ENCODE data around the gene GPD1. TPM values are rescaled to one million over a fixed set of nuclear protein-coding genes. Genes with fewer than 3 reads are reported as not detected.

The GPD1 gene
- total RNA-seq, 2 experiments from 2014 or later, result 0.10 to 0.34 TPM

DNA sequence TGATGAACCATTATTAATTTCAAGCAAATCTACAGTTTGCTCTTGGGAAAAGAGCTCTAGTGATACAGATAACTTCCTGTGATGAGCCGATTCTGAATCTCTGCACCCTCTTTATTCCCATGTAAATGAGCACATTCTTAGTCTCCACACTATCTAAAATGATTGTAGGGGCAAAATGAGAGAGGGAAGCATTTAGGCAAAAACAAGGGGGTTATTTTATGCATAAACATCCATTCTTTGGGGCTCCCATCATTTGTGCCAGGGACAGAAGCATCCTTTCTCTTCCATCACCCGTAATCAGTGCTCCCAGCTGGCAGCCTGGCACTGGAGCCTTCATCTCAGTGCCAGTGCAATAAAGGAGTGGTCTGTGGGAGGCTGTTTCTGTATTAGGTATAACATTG, 1.7 kb upstream of the GPD1 start:
- CTCF ChIA-PET, result interaction anchor here (0.8 to 6.1 kb wide), 6 partner anchors 9 to 212 kb away, joined by 3 to 43 read pairs (median 4); partner anchors contain the start of genes COX14 and SMARCD1
- Mint-ChIP-seq H3K27ac (no peak overlapping the region), H3K9me3 (no peaks in the 10 kb centered on the region), H3K36me3 (peaks cover 26% of the 10 kb centered on the region), H3K27me3 (no peaks in the 10 kb centered on the region), H3K4me3 (no peak overlapping the region), H3K4me1 (ENCODE audit: low read depth) (no peaks in the 10 kb centered on the region)
- intact Hi-C loops (cut with micrococcal nuclease), result no loop called here
- no peak for DNase-seq
- POLR2A ChIA-PET, result interaction anchor here (1.4 kb wide), 1 partner anchor 9 kb away, joined by 8 read pairs; the partner anchor contains the start of gene COX14

DNA sequence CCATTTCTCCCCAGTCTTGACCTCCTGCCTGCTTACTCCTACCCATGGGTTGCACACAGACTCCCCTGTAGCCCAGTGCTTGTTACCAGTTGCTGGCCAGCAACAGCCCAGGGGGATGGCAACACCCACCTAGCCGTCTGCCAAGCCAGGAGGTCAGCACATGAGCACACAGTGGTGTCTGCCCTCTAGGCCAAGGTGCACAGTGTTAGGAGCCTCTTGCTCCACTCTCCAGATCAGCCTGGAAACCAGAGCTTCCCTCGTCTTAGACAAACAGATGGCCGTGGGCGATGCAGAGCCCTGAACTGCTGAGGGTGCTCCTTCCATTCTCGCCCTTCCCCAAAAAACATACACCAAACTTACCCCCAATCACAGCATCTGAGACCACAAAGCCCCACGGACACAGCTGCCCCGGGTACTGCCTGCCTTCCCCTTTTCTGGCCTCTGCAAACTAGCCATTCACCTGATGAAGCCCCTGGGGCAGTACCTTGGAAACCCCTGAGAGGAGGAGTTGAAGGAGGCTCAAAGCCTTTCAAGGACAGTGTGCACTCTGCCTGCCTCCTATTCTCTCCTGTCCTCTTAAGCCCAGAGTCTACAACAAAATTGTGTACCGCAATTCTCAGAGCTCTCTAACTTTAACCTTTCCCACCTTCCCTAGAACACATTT, 1.0 kb upstream of the GPD1 start:
- H3K27ac Mint-ChIP-seq, result no peak overlapping the region
- H3K4me3 Mint-ChIP-seq, result no peak overlapping the region
- H3K9me3 Mint-ChIP-seq, result no peaks in the 10 kb centered on the region
- no peaks in the 10 kb centered on the region for H3K27me3 Mint-ChIP-seq
- ChIA-PET CTCF (interaction anchor here (0.8 to 6.1 kb wide), 8 partner anchors 8 to 157 kb away, joined by 3 to 43 read pairs (median 4); partner anchors contain the start of genes COX14 and SMARCD1), POLR2A (interaction anchor here (1.4 to 1.6 kb wide), 2 partner anchors 9 kb away, joined by 5 to 8 read pairs; partner anchors contain the start of gene COX14)
- peaks cover 25% of the 10 kb centered on the region for H3K36me3 Mint-ChIP-seq
- no peak for DNase-seq
- no peaks in the 10 kb centered on the region for H3K4me1 Mint-ChIP-seq (ENCODE audit: low read depth)
- intact Hi-C loops (cut with micrococcal nuclease), result no loop called here

DNA sequence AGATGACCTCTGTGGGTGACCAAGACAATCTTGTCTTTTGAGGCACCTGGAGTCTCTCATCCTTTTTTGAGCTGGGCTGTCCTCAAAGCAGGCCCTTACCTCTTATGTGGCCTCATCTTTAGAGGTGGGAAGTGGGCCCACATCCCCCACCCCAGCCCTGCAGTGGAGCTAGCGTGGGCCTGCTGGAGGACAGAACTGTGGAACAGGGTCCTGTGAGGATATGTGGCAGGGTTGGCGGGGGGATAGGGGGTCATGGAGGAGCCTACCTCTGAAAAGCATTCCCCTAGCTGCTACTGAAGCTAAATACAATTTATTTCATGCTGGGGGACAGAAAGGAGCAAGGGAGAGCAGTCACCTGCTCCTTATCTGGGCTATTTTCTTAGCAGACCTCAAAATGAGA, 457 bp upstream of the GPD1 start:
- H3K9me3 Mint-ChIP-seq, result no peaks in the 10 kb centered on the region
- H3K27me3 Mint-ChIP-seq, result no peaks in the 10 kb centered on the region
- peaks cover 19% of the 10 kb centered on the region for H3K36me3 Mint-ChIP-seq
- H3K27ac Mint-ChIP-seq, result no peak overlapping the region
- H3K4me3 Mint-ChIP-seq, result no peak overlapping the region
- ChIA-PET CTCF (interaction anchor here (0.9 to 6.1 kb wide), 8 partner anchors 8 to 158 kb away, joined by 3 to 43 read pairs (median 6); partner anchors contain the start of gene COX14), POLR2A (interaction anchor here (1.6 kb wide), 1 partner anchor 9 kb away, joined by 5 read pairs; the partner anchor contains the start of gene COX14)
- intact Hi-C loops (cut with micrococcal nuclease), result no loop called here
- DNase-seq, result no peak
- H3K4me1 Mint-ChIP-seq (ENCODE audit: low read depth), result no peaks in the 10 kb centered on the region

GRCh38 chr12:50104417-50105366, 884 bp downstream of the GPD1 start:
- intact Hi-C loops (cut with micrococcal nuclease), result no loop called here

DNA sequence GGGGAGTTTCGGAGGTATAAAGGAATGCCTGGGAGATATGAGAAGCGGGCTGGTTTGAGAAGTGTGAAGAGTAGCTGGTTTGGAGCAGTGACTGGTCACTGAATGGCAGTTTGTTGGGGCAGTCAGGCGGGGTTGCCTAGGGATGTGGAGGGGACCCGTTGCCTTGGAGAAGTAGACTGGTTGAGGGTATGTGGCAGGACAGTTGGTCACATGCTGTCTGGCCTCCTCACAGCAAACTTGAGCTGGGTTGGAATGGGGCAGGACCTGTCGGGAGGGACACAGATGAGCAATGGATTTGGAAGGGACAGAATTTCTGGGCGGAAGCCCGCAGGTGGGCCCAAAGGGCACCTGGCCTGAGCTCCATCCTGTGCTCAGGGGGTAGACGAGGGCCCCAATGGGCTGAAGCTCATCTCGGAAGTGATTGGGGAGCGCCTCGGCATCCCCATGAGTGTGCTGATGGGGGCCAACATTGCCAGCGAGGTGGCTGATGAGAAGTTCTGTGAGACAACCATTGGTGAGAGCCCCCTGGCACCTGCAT, 2.2 kb downstream of the GPD1 start:
- Mint-ChIP-seq H3K9me3 (no peaks in the 10 kb centered on the region), H3K4me3 (no peak overlapping the region), H3K27ac (no peak overlapping the region), H3K27me3 (no peaks in the 10 kb centered on the region), H3K4me1 (ENCODE audit: low read depth) (peaks cover 8% of the 10 kb centered on the region), H3K36me3 (peaks cover 4% of the 10 kb centered on the region)
- ChIA-PET POLR2A (interaction anchor here (0.5 kb wide), 1 partner anchor 116 kb away, joined by 8 read pairs; no protein-coding TSS in a partner anchor), CTCF (interaction anchor here (1.0 to 1.3 kb wide), 3 partner anchors 18 to 30 kb away, joined by 3 to 5 read pairs (median 4); no protein-coding TSS in a partner anchor)
- DNase-seq, result no peak
- intact Hi-C loops (cut with micrococcal nuclease), result no loop called here

More at GRCh38 chr12:50104417-50105366, 884 bp downstream of the GPD1 start:
- ChIA-PET CTCF (interaction anchor here (1.1 to 6.1 kb wide), 5 partner anchors 6 to 71 kb away, joined by 3 to 43 read pairs (median 6); partner anchors contain the start of gene COX14), POLR2A (interaction anchor here (1.6 kb wide), 1 partner anchor 7 kb away, joined by 5 read pairs; the partner anchor contains the start of gene COX14)
- Mint-ChIP-seq H3K27ac (no peak overlapping the region), H3K9me3 (no peaks in the 10 kb centered on the region), H3K4me3 (no peak overlapping the region), H3K27me3 (no peaks in the 10 kb centered on the region), H3K4me1 (ENCODE audit: low read depth) (no peaks in the 10 kb centered on the region), H3K36me3 (peaks cover 7% of the 10 kb centered on the region)
- no peak for DNase-seq

- CTCF ChIA-PET, result interaction anchor here (0.6 to 1.3 kb wide), 4 partner anchors 19 to 329 kb away, joined by 3 to 5 read pairs (median 3); no protein-coding TSS in a partner anchor
- Mint-ChIP-seq H3K9me3 (no peaks in the 10 kb centered on the region), H3K27ac (no peak overlapping the region), H3K36me3 (no peaks in the 10 kb centered on the region), H3K4me1 (ENCODE audit: low read depth) (peaks cover 10% of the 10 kb centered on the region), H3K27me3 (no peaks in the 10 kb centered on the region), H3K4me3 (no peak overlapping the region)
- POLR2A ChIA-PET, result no interaction called here
- no peak for DNase-seq
- intact Hi-C loops (cut with micrococcal nuclease), result no loop called here
Measured at GRCh38 chr12:50106907-50107306, 3.1 kb downstream of the GPD1 start.

DNA sequence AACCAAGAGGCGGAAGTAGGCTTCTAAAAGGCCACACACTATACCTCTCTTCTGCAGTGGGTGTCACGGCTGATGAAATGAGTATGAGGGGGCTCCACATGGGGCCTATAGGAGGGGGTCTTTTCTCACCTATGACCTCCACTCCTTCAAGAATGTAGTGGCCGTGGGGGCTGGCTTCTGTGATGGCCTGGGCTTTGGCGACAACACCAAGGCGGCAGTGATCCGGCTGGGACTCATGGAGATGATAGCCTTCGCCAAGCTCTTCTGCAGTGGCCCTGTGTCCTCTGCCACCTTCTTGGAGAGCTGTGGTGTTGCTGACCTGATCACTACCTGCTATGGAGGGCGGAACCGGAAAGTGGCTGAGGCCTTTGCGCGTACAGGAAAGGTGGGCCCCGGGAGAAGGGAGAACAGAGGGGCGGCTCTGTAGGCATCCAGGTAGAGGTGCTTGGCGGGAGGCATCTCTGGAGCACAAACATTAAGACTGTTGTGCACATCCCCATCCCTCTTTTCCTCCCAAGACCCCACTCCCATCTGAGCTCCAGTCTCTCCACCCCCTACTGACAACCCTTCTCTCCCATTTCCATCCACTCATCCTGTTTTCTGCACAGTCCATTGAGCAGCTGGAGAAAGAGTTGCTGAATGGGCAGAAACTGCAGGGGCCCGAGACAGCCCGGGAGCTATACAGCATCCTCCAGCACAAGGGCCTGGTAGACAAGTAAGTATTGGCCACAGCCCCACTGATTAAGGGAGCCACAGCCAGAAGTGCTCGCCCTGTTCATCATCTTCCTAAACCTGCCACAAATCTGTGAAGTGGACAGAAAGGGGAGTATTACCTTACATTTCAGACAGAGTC, 3.8 kb downstream of the GPD1 start:
- no peak overlapping the region for H3K4me3 Mint-ChIP-seq
- no peaks in the 10 kb centered on the region for H3K9me3 Mint-ChIP-seq
- ChIA-PET CTCF (interaction anchor here (0.6 to 1.3 kb wide), 5 partner anchors 20 to 330 kb away, joined by 3 to 5 read pairs (median 3); no protein-coding TSS in a partner anchor), POLR2A (interaction anchor here (0.6 to 0.7 kb wide), 2 partner anchors 253 to 326 kb away, joined by 3 to 4 read pairs; no protein-coding TSS in a partner anchor)
- H3K4me1 Mint-ChIP-seq (ENCODE audit: low read depth), result peaks cover 10% of the 10 kb centered on the region
- intact Hi-C loops (cut with micrococcal nuclease), result no loop called here
- H3K27me3 Mint-ChIP-seq, result no peaks in the 10 kb centered on the region
- no peak overlapping the region for H3K27ac Mint-ChIP-seq
- DNase-seq, result no peak
- H3K36me3 Mint-ChIP-seq, result peaks cover 4% of the 10 kb centered on the region

DNA sequence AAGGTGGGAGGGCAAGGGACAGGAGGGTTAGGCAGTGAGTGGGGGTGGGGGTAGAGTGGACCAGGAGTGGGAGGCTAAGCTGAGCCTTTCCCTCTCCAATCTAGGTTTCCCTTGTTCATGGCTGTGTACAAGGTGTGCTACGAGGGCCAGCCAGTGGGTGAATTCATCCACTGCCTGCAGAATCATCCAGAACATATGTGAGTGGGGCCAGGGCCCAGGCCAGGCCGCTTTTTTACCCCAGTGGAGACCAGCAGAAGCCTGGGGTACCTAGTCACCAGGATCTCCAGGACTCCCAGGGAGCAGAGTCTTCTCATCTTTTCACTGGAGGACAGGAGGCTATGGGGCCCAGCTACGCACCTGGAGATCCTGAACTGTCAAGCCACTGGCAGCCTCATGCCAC, 5.5 kb downstream of the GPD1 start:
- Mint-ChIP-seq H3K4me3 (no peak overlapping the region), H3K9me3 (no peaks in the 10 kb centered on the region), H3K27me3 (no peaks in the 10 kb centered on the region), H3K27ac (no peak overlapping the region), H3K36me3 (peaks cover 4% of the 10 kb centered on the region), H3K4me1 (ENCODE audit: low read depth) (peaks cover 21% of the 10 kb centered on the region)
- ChIA-PET POLR2A (no interaction called here), CTCF (interaction anchor here (1.3 to 9.4 kb wide), 7 partner anchors 8 to 70 kb away, joined by 4 to 138 read pairs (median 43); partner anchors contain the start of genes GPD1 and SMARCD1)
- intact Hi-C loops (cut with micrococcal nuclease), result no loop called here
- DNase-seq, result no peak

- Mint-ChIP-seq H3K4me1 (ENCODE audit: low read depth) (peaks cover 24% of the 10 kb centered on the region), H3K36me3 (peaks cover 6% of the 10 kb centered on the region), H3K27ac (no peak overlapping the region), H3K9me3 (no peaks in the 10 kb centered on the region), H3K4me3 (no peak overlapping the region), H3K27me3 (no peaks in the 10 kb centered on the region)
- CTCF ChIA-PET, result interaction anchor here (0.6 to 9.4 kb wide), 22 partner anchors 9 to 291 kb away, joined by 4 to 138 read pairs (median 17); partner anchors contain the start of genes CERS5, GPD1, LARP4 and SMARCD1
- intact Hi-C loops (cut with micrococcal nuclease), result loop anchor here (5.0 to 10.0 kb wide), 2 partner anchors 112 to 205 kb away; no protein-coding TSS in a partner anchor
- POLR2A ChIA-PET, result interaction anchor here (2.2 to 4.1 kb wide), 3 partner anchors 8 to 56 kb away, joined by 8 to 34 read pairs (median 21); partner anchors contain the start of genes CERS5 and SMARCD1
- peak; percentile 20 for DNase-seq
Measured at GRCh38 chr12:50110127-50110761, 6.4 kb downstream of the GPD1 start.

GRCh38 chr12:50110762-50111351, 7.0 kb downstream of the GPD1 start:
- CTCF ChIA-PET, result interaction anchor here (0.6 to 9.4 kb wide), 40 partner anchors 9 to 620 kb away, joined by 3 to 138 read pairs (median 10); partner anchors contain the start of genes BCDIN3D, CERS5, GPD1 and LARP4
- Mint-ChIP-seq H3K27me3 (no peaks in the 10 kb centered on the region), H3K27ac (peak overlapping the region; percentile 18), H3K4me3 (peak overlapping the region; percentile 92), H3K4me1 (ENCODE audit: low read depth) (peaks cover 30% of the 10 kb centered on the region), H3K9me3 (no peaks in the 10 kb centered on the region), H3K36me3 (peaks cover 11% of the 10 kb centered on the region)
- peak; percentile 19 for DNase-seq
- intact Hi-C loops (cut with micrococcal nuclease), result loop anchor here (1.0 to 10.0 kb wide), 4 partner anchors 111 to 393 kb away; partner anchors contain the start of genes DIP2B and LARP4
- POLR2A ChIA-PET, result interaction anchor here (1.1 to 4.1 kb wide), 9 partner anchors 9 to 112 kb away, joined by 3 to 34 read pairs (median 6); partner anchors contain the start of genes CERS5, RACGAP1 and SMARCD1

Measured in activated CD4-positive, alpha-beta memory T cell treated with anti-CD3 and anti-CD28 coated beads for 36 hours (primary cell).